ENCODE data around the gene GJB6.

GJB6 gene

DNA sequence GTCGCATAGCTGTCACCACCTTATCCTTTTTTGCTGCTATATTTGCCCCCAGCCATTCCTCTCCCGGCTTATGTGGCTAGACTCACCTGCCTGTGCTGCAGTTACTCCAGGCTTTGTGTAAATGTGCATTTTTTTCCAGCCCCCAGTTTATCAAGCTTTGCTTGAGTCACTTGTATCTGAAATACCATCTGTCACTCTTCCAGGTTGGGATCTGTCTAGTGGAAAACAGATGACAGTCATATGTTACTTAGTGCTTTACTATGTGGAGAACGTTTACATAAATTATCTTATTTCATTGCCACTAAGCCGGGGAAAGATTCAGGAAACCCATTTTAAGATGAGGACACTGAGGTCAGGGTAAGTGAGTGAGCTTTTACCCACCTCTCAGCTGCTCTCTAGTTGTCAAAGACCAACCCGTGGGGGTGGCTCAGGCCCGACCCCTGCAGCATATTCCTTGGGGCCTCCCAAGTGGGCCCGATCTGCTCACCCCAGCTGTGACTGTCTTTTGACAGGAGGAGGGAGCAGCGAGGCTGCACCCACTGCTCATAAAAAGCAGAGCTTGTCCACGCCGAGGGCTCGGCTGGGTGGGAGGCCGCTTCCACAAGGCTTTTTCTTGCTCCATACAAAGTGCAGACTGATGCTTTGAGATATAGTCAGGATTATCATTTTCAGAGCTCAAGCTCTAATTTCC, 46.6 kb downstream of the GJB6 start:
- DNase-seq: no peak

DNA sequence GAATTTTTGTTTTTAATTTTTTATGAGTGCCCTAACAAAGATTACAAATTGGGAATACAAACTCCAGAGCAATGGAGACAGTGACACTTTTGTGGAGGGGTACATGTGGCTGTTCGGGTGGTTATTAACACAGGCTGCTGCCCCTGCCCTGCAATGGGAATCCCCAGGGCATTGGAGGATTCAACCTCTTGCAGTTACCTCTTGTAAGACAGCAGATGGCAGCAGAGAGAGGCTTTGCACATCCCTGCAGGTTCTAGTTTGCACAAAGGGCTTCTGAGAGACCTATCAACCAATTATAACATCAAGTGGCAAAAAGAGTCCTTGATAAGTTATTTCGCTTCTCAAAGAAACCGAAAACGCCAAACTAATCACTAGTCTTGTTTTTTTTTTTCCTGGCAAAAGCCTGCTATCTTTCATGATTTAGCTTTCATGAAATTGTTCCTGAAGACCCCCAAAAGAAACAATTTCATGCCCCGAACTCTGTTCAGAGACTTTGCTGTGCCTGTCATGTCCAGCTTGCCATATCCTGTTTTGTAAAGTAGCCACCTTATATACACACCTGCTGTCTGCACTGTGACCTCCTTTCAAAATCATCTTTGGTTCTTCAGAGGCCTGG, 49.8 kb downstream of the GJB6 start:
- DNase-seq: peak; percentile 64

DNA sequence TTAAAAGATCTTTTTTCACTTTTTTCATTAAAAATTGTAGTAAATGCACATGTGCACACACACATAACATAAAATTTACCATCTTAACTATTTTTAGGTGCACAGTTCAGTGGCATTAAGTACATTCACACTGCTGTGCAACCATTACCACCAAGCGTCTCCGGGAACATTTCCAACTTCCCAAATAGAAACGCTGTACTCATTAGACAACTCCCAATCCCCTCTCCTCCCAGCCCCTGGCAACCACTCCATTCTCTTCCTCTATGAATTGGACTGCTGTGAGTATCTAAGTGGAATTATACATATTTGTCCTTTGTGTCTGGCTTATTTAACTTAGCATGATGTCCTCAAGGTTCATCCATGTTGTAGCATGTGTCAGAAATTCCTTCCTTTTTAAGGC, 50.9 kb downstream of the GJB6 start:
- no peak for DNase-seq

DNA sequence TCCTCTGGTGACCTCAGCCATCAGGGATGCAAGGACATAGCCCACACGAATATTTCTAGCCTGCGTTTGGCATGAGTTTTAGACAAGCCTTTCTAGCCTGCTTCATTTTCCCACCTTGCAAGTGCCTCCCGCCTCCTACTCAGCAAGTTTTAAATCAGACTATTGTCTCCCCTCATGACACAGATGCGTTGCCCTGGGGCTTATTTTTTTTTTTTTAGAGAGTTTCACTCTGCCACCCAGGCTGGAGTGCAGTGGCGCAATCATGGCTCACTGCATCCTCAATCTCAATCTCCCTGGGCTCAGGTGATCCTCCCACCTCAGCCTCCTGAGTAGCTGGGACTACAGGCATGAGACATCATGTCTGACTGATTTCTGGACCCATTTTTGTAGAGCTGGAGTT, 54.0 kb downstream of the GJB6 start:
- DNase-seq: no peak

DNA sequence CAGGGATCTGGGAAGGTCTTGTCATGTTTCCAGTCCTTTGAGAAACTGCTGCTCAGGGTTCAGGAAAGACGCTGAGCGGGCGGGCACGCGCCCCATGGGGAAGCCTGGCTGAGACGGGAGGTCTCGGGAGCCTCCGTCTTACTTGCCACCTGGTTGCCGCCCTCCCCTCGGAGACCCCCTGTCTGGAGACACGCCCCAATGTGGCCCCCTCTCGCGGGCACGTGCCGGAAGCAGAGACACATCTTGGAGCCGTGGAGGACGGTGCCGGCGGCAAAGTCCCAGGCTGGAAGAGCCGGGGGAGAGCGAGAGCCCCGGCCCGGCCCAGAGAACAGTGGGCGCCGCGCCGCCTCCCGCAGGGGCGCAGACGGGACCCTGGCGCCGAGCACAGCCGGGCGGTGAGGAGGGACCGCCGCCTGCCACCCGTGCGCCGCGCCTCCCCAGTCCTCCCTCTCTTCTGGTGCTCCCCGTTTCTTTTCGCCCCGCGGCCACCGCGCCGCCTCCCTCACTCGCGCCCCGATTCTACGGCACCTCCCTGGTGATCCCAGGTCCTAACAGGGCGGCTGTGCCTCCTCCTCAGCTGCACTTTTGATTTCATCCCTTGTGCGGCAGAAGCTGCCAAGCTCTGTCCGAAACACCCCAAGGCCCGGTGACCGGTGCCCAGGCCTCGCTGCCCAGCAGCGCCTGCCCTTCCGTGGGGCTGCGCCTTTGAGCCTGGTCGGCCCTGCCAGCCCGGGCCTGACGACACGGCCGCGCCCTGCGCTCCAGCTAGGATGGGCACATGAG, 54.9 kb downstream of the GJB6 start:
- DNase-seq: no peak

DNA sequence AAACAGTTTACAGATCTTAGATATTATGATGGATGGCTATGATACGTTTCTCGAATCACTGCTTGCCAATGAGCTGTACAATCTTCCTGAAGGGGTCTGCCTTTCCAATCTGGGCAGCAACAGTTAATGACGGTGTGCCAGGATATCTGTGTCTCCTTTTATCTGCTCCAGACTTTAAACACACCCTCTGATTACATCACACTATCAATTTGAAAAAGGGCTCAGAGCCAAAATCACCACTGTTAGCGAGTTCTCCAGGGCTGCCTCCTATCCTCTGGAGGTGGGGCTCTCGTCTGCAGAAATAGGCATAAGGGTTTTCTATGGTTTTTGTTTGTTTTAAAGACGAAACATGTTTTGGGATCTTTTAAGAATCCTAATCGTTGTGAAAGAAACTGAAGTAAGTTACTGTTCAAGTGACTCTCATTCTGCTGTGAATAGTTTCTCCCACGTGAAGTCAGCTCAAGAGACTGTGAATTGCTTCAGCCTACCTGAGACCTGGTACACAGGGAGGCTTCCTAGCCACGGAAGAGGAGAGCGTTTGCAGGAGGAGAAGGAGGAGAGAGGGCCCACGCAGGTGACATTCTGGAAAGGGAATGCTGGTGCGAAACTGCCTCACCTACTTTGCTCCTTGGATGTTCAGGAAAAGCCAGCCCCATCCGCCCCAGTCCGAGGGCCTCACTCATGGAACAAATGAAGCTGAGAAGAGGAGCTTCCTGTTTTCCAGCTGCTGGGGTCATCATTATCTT, 56.0 kb downstream of the GJB6 start:
- DNase-seq: no peak

DNA sequence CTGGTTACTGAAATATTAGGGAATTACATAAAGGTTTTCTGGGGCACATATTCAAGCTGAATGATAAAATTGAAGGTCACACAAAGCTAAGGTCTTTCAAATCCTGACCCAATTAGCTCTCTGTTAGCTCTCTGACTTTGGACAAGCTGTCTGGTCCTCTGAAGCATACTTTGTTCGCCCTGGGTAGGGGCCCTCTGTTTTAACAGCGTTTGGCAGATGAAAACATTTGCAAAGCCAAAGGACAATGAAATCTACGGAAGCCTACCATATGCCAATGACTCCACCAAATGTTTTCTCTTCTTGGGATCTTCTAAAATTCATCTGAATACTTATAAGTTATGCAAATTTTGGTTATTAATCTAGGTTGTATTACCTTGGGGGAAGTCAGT, 56.7 kb downstream of the GJB6 start:
- no peak for DNase-seq

DNA sequence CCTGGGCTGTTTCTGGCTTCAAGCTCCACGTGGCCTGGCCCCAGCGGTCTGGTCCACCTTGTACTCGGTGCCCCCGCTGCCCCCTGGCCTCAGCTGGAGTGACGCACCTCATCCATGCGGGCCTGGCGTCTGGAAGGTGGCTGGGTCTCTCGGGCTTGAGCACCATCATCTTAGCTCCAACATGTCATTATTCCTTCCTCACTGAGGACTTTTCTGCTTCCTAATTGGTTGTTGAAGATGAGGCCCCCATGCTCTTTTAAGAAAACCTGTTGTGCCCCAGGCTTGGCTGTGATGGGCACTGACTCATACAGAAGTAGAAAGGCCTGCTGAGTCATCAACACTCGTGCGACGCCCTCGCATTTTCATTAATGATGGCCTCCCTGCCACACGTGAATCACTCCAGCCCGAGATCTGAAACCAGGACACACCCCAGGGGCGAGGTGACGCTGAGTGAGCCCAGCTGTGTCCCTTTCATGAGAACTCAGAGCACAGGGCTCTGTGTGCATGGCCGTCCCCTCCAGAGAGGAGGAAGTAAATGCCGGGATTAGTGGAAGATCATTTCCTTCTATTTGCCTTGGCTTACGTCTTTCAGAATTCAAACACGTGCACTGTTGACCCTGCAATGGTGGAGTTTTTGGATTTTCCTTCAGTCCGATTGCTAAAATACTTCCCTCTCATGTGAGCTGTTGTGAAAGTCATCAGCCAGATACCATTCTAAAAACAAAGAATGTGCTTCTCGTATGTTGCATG, 57.3 kb downstream of the GJB6 start:
- DNase-seq: peak; percentile 4

DNA sequence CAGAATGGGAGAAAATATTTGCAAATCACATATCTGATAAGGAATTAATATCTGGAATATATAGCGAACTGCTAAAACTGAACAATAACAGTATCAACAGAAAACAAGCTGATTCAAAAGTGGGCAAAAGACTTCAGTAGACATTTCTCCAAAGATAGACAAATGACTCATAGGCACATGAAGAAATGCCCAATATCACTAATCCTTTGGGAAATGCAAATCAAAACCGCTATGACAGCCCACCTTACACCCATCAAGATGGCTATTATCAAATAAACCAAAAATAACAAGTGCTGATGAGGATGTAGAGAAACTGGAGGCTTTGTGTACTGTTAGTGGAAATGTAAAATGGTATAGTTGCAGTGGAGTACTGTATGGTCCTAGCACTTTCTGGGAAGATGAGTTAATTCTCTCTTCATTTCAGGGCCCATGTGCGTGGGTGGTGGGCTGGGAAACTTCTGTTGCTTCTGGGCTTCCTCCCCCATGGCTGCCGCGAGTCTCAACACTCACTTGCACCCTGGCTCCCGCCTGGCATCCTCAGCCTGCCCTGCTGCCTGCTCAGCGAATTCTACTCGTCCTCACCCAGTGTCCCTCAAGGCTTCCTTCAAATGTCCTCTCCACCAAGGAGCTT, 58.9 kb downstream of the GJB6 start:
- no peak for DNase-seq
